ENCODE results near the gene GCK.

GCK gene

GRCh38 chr7:44097064-44097932, 91.9 kb downstream of the GCK start:
- peak overlapping the region; percentile 11; the same call in 1 of the 2 replicates for H3K4me2 ChIP-seq
- no peaks in the 10 kb centered on the region for H3K36me3 ChIP-seq (ENCODE audit: insufficient read depth)
- peak overlapping the region; percentile 40; the same call in 1 of the 2 replicates for H3K27ac ChIP-seq
- no peak overlapping the region for H3K4me3 ChIP-seq (IDR thresholded peaks at IDR 0.05; ENCODE audit: insufficient read depth, low read depth, low read length)
- no peaks in the 10 kb centered on the region for H3K79me2 ChIP-seq (ENCODE audit: insufficient read depth, low read depth)
- peak overlapping the region; percentile 48; the same call in 1 of the 2 replicates for H2AFZ ChIP-seq (ENCODE audit: low read depth)
- no peak overlapping the region for H3K9ac ChIP-seq
- TF ChIP-seq CTCF (conservative IDR thresholded peaks at IDR 0.05; ENCODE audit: low read depth, low read length): no peak
- H4K20me1 ChIP-seq (ENCODE audit: insufficient read depth): no peaks in the 10 kb centered on the region
- H3K4me1 ChIP-seq (ENCODE audit: low read depth, poor library complexity, severe bottlenecking): peaks cover 22% of the 10 kb centered on the region
- H3K27me3 ChIP-seq (ENCODE audit: insufficient read depth, low read depth): no peaks in the 10 kb centered on the region

- peaks cover 22% of the 10 kb centered on the region for H3K4me1 ChIP-seq (ENCODE audit: low read depth, poor library complexity, severe bottlenecking)
- H3K9ac ChIP-seq: no peak overlapping the region
- TF ChIP-seq CTCF (conservative IDR thresholded peaks at IDR 0.05; ENCODE audit: low read depth, low read length): no peak
Measured at GRCh38 chr7:44096326-44096881, 92.8 kb downstream of the GCK start.

DNA sequence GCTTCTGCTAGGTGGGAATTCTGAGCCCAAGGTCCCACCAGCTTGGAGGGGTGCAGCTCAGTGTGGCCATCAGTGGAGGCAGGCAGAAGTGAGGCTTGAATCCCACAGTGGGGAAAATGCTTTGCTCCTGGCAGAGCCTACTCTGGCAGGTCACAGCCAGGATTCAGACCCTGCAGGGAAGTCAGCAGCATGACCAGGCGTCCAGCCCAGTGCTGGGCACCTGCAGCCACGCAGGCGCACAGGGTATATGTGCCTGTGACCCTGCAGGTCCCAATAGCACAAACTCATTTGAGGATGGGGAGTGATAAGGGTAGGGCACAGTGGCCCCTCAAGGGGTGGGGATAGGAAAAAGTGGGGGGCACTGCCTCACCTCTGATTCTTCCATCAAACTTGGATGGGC, 93.5 kb downstream of the GCK start:
- no peaks in the 10 kb centered on the region for H4K20me1 ChIP-seq (ENCODE audit: insufficient read depth)
- H3K27me3 ChIP-seq (ENCODE audit: insufficient read depth, low read depth): no peaks in the 10 kb centered on the region
- H3K4me1 ChIP-seq (ENCODE audit: low read depth, poor library complexity, severe bottlenecking): peaks cover 22% of the 10 kb centered on the region
- H3K79me2 ChIP-seq (ENCODE audit: insufficient read depth, low read depth): no peaks in the 10 kb centered on the region
- H2AFZ ChIP-seq (ENCODE audit: low read depth): no peak overlapping the region
- no peaks in the 10 kb centered on the region for H3K36me3 ChIP-seq (ENCODE audit: insufficient read depth)
- no peak overlapping the region for H3K9ac ChIP-seq
- H3K4me3 ChIP-seq (IDR thresholded peaks at IDR 0.05; ENCODE audit: insufficient read depth, low read depth, low read length): no peak overlapping the region
- no peak overlapping the region for H3K4me2 ChIP-seq
- no peak overlapping the region for H3K27ac ChIP-seq
- TF ChIP-seq CTCF (conservative IDR thresholded peaks at IDR 0.05; ENCODE audit: low read depth, low read length): no peak

More at GRCh38 chr7:44096326-44096881, 92.8 kb downstream of the GCK start:
- H3K4me3 ChIP-seq (IDR thresholded peaks at IDR 0.05; ENCODE audit: insufficient read depth, low read depth, low read length): no peak overlapping the region
- H3K27ac ChIP-seq: no peak overlapping the region
- no peak overlapping the region for H3K4me2 ChIP-seq
- no peaks in the 10 kb centered on the region for H3K79me2 ChIP-seq (ENCODE audit: insufficient read depth, low read depth)
- no peaks in the 10 kb centered on the region for H3K36me3 ChIP-seq (ENCODE audit: insufficient read depth)
- H2AFZ ChIP-seq (ENCODE audit: low read depth): no peak overlapping the region
- no peaks in the 10 kb centered on the region for H3K27me3 ChIP-seq (ENCODE audit: insufficient read depth, low read depth)
- no peaks in the 10 kb centered on the region for H4K20me1 ChIP-seq (ENCODE audit: insufficient read depth)

- no peak overlapping the region for H3K4me2 ChIP-seq
- H3K27me3 ChIP-seq (ENCODE audit: insufficient read depth, low read depth): no peaks in the 10 kb centered on the region
- no peak overlapping the region for H3K27ac ChIP-seq
- no peak for TF ChIP-seq CTCF (conservative IDR thresholded peaks at IDR 0.05; ENCODE audit: low read depth, low read length)
- no peak overlapping the region for H3K9ac ChIP-seq
- no peaks in the 10 kb centered on the region for H4K20me1 ChIP-seq (ENCODE audit: insufficient read depth)
- H3K79me2 ChIP-seq (ENCODE audit: insufficient read depth, low read depth): no peaks in the 10 kb centered on the region
- peaks cover 22% of the 10 kb centered on the region for H3K4me1 ChIP-seq (ENCODE audit: low read depth, poor library complexity, severe bottlenecking)
- no peak overlapping the region for H2AFZ ChIP-seq (ENCODE audit: low read depth)
- no peak overlapping the region for H3K4me3 ChIP-seq (IDR thresholded peaks at IDR 0.05; ENCODE audit: insufficient read depth, low read depth, low read length)
- no peaks in the 10 kb centered on the region for H3K36me3 ChIP-seq (ENCODE audit: insufficient read depth)
Measured at GRCh38 chr7:44094883-44095592, 94.2 kb downstream of the GCK start.

All from KMS-11 (cell line).